K562 (cell line): ENCODE results near the gene GRIN1. TPM values are rescaled to one million over a fixed set of nuclear protein-coding genes. Genes with fewer than 3 reads are reported as not detected.

Source experiments
- BHLHE40 ChIP-seq: IDR thresholded peaks from 2 replicates; pipeline ENCODE4 v1.6.1; 2011; ENCODE audit warnings: low read length, improper control_type of control experiment
- ELF4 ChIP-seq: fragments of 450-650 bp; formaldehyde crosslinking; IDR thresholded peaks from 2 replicates; pipeline ENCODE4 v1.4.0; 2022; ENCODE audit warnings: missing genetic modification characterization
- FOXP1 ChIP-seq: sonication (generic); formaldehyde crosslinking; IDR thresholded peaks from 2 replicates; pipeline ENCODE4 v1.8.0; 2022; ENCODE audit warnings: mild to moderate bottlenecking, missing genetic modification reagents
- HDAC3 ChIP-seq: fragments of 450-650 bp; IDR thresholded peaks from 2 replicates; pipeline ENCODE4 v1.6.1; 2018; ENCODE audit warnings: borderline replicate concordance, mild to moderate bottlenecking, moderate library complexity; ENCODE audit not compliant: partially characterized antibody
- HMGN3 ChIP-seq: IDR thresholded peaks from 2 replicates; pipeline ENCODE4 v1.6.1; 2011; ENCODE audit warnings: borderline replicate concordance, low read depth, mild to moderate bottlenecking, mixed read lengths, low read length; ENCODE audit not compliant: insufficient read length; ENCODE audit errors: extremely low read depth
- NONO ChIP-seq, 2 experiments: fragments of 200-400 bp in 1 of 2; fragments of 450-650 bp in 1 of 2; formaldehyde crosslinking in 1 of 2; IDR thresholded peaks; 2 replicates each; pipeline ENCODE4 v1.6.1; 2017; ENCODE audit warnings: low read depth in 2 of 2, mild to moderate bottlenecking in 2 of 2, moderate library complexity in 2 of 2, low read length in 1 of 2
- SMAD1 ChIP-seq: fragments of 150-350 bp; IDR thresholded peaks from 2 replicates; pipeline ENCODE4 v1.6.1; 2014; ENCODE audit warnings: low read length, low read depth; ENCODE audit not compliant: partially characterized antibody
- TCFL5 ChIP-seq: fragments of 250-450 bp; sonication (Bioruptor Pico); conservative IDR thresholded peaks from 2 replicates; pipeline ENCODE4 v1.6.1; 2021; ENCODE audit warnings: mild to moderate bottlenecking, moderate library complexity, matching md5 sums
- YBX1 ChIP-seq: fragments of 450-650 bp; IDR thresholded peaks from 2 replicates; pipeline ENCODE4 v1.7.1; 2016; ENCODE audit warnings: mild to moderate bottlenecking
- ZNF217 ChIP-seq: sonication (generic); formaldehyde crosslinking; IDR thresholded peaks from 2 replicates; pipeline ENCODE4 v1.8.0; 2022; ENCODE audit warnings: mild to moderate bottlenecking, missing genetic modification reagents
- ZNF232 ChIP-seq: sonication (generic); formaldehyde crosslinking; IDR thresholded peaks from 2 replicates; pipeline ENCODE4 v1.8.0; 2022; ENCODE audit warnings: mild to moderate bottlenecking, missing genetic modification reagents
- ZNF696 ChIP-seq: fragments of 250-450 bp; sonication (Bioruptor Pico); conservative IDR thresholded peaks from 2 replicates; pipeline ENCODE4 v1.4.0; 2020; ENCODE audit warnings: mild to moderate bottlenecking, moderate library complexity
- polyA plus RNA-seq, 8 experiments: library from polyadenylated mRNA; depleted of rRNA in 4 of 8; stranded (reverse) in 5 of 8; unstranded in 3 of 8; fragments of >200 nt; fragmentation: Nextera tagmentation in 2 of 8; fragmentation: Illumina TruSeq in 1 of 8; extraction: Ambion mirVana in 2 of 8; extraction: Trizol in 1 of 8; gene quantifications; 2 replicates each; pipeline versions ENCODE4 v1.2.1 to v1.2.3, GENCODE V29; 2011 to 2014; ENCODE audit warnings: inconsistent platforms in 1 of 8, missing spikeins in 1 of 8
- total RNA-seq, 7 experiments: library from RNA; depleted of rRNA in 6 of 7; stranded (reverse); fragments of >200 nt in 6 of 7; fragmentation: Illumina TruSeq in 2 of 7; extraction: Trizol in 2 of 7; gene quantifications; 2 replicates each; pipeline versions ENCODE4 v1.2.1 to v1.2.3, GENCODE V29; 2011 to 2021; ENCODE audit warnings: low replicate concordance in 1 of 7
- TF ChIP-seq, protein P1 (sequence below), 2 experiments: fragments of 450-650 bp; conservative IDR thresholded peaks; 2 replicates each; pipeline ENCODE4 v1.6.1; 2017; ENCODE audit warnings: mild to moderate bottlenecking in 2 of 2, moderate library complexity in 2 of 2
- TF ChIP-seq, protein P2 (sequence below): sonication (generic); formaldehyde crosslinking; IDR thresholded peaks from 2 replicates; pipeline ENCODE4 v1.8.1; 2022; ENCODE audit warnings: missing genetic modification reagents
- TF ChIP-seq, protein P3 (sequence below): sonication (generic); formaldehyde crosslinking; IDR thresholded peaks from 2 replicates; pipeline ENCODE4 v1.9.0; 2022; ENCODE audit warnings: mild to moderate bottlenecking, missing genetic modification reagents
- TF ChIP-seq, protein P4 (sequence below): IDR thresholded peaks from 2 replicates; pipeline ENCODE4 v1.6.1; 2011; ENCODE audit warnings: borderline replicate concordance, low read depth, mild to moderate bottlenecking, moderate library complexity, low read length; ENCODE audit not compliant: insufficient read depth, poor library complexity, severe bottlenecking
- TF ChIP-seq, protein P5 (sequence below): fragments of 450-650 bp; formaldehyde crosslinking; IDR thresholded peaks from 2 replicates; pipeline ENCODE4 v1.4.0; 2020; ENCODE audit warnings: mild to moderate bottlenecking, moderate library complexity
- TF ChIP-seq, protein P6 (sequence below): fragments of 250-450 bp; sonication (Bioruptor Pico); IDR thresholded peaks from 2 replicates; pipeline ENCODE4 v1.6.1; 2021; ENCODE audit warnings: mild to moderate bottlenecking

Gene GRIN1
- total and polyA plus RNA-seq, 9 of the 15 experiments (the other 6 are each of a cell fraction or from before 2014, with no cell fraction given) = 0.03 to 0.35 (median 0.16) TPM; not detected in 6

DNA sequence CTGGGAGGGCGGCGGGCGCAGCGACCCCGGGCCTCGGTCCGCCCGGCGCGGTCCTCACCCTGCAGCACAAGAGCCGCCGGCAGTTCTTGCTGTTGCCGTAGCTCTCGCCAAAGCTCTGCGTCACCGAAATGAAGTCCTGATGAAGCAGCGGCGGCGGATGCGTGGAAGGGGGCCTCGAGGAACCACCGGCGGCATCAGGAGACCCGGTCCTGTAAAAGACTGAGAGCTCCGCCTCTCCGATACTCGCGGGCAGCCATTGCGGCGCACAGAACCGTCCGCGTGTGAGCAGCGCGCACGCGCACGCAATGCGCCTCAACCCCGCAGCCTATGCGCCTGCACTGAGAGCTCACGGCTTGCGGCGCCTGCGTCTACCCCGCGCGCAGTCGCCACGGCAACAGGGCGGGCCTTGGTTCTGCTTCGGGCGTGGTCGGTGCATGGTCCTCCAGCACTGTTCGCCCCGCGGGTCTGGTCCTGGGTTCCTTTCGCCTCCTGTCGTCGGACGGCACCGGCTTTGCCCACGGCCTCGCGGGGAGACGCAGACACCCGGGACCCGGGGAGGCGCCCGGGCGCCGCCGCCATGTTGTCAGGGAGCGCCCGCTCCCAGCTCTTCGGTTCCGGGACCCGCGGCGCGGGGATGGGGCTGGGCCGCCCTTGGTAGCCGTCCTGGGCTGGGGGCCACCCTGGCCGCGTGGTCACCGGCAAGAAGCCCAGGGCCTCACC is 9.3 kb upstream of the GRIN1 start (continued):
- TF ChIP-seq NONO (IDR thresholded peaks at IDR 0.05; ENCODE audit: low read depth in 2 of 2, low read length in 1 of 2) (peak in 1 of 2 experiments; percentile 60; a peak in 2 of 4 replicates), BHLHE40 (peak; percentile 54; the same call in 1 of the 2 replicates), ELF4 (CRISPR knock-in tag) (0 out of 2 replicates have a peak, but pooled peaks have one; percentile 27), ZNF217 (CRISPR knock-in tag) (no peak), ZNF232 (CRISPR knock-in tag) (no peak), FOXP1 (no peak), YBX1 (no peak), SMAD1 (peak; percentile 51), TCFL5 (no peak), HMGN3 (peak; percentile 87), HDAC3 (peak; percentile 93), ZNF696 (no peak)
- TF ChIP-seq, protein P1, sequence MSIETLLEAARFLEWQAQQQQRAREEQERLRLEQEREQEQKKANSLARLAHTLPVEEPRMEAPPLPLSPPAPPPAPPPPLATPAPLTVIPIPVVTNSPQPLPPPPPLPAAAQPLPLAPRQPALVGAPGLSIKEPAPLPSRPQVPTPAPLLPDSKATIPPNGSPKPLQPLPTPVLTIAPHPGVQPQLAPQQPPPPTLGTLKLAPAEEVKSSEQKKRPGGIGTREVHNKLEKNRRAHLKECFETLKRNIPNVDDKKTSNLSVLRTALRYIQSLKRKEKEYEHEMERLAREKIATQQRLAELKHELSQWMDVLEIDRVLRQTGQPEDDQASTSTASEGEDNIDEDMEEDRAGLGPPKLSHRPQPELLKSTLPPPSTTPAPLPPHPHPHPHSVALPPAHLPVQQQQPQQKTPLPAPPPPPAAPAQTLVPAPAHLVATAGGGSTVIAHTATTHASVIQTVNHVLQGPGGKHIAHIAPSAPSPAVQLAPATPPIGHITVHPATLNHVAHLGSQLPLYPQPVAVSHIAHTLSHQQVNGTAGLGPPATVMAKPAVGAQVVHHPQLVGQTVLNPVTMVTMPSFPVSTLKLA (conservative IDR thresholded peaks at IDR 0.05) = peak; percentile 77 to 86
- TF ChIP-seq, protein P2, sequence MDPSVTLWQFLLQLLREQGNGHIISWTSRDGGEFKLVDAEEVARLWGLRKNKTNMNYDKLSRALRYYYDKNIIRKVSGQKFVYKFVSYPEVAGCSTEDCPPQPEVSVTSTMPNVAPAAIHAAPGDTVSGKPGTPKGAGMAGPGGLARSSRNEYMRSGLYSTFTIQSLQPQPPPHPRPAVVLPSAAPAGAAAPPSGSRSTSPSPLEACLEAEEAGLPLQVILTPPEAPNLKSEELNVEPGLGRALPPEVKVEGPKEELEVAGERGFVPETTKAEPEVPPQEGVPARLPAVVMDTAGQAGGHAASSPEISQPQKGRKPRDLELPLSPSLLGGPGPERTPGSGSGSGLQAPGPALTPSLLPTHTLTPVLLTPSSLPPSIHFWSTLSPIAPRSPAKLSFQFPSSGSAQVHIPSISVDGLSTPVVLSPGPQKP (CRISPR knock-in tag) = no peak
- TF ChIP-seq, protein P3, sequence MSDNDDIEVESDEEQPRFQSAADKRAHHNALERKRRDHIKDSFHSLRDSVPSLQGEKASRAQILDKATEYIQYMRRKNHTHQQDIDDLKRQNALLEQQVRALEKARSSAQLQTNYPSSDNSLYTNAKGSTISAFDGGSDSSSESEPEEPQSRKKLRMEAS (CRISPR knock-in tag) = peak; percentile 91
- TF ChIP-seq, protein P4, sequence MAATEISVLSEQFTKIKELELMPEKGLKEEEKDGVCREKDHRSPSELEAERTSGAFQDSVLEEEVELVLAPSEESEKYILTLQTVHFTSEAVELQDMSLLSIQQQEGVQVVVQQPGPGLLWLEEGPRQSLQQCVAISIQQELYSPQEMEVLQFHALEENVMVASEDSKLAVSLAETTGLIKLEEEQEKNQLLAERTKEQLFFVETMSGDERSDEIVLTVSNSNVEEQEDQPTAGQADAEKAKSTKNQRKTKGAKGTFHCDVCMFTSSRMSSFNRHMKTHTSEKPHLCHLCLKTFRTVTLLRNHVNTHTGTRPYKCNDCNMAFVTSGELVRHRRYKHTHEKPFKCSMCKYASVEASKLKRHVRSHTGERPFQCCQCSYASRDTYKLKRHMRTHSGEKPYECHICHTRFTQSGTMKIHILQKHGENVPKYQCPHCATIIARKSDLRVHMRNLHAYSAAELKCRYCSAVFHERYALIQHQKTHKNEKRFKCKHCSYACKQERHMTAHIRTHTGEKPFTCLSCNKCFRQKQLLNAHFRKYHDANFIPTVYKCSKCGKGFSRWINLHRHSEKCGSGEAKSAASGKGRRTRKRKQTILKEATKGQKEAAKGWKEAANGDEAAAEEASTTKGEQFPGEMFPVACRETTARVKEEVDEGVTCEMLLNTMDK = peak; percentile 56
- TF ChIP-seq, protein P5, sequence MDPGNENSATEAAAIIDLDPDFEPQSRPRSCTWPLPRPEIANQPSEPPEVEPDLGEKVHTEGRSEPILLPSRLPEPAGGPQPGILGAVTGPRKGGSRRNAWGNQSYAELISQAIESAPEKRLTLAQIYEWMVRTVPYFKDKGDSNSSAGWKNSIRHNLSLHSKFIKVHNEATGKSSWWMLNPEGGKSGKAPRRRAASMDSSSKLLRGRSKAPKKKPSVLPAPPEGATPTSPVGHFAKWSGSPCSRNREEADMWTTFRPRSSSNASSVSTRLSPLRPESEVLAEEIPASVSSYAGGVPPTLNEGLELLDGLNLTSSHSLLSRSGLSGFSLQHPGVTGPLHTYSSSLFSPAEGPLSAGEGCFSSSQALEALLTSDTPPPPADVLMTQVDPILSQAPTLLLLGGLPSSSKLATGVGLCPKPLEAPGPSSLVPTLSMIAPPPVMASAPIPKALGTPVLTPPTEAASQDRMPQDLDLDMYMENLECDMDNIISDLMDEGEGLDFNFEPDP = no peak
- TF ChIP-seq, protein P6, sequence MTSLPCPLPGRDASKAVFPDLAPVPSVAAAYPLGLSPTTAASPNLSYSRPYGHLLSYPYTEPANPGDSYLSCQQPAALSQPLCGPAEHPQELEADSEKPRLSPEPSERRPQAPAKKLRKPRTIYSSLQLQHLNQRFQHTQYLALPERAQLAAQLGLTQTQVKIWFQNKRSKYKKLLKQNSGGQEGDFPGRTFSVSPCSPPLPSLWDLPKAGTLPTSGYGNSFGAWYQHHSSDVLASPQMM = no peak
